ENCODE results near the gene GBX1.
A peak's percentile ranks its signal among the peaks of the same experiment; 100 is the strongest.

The GBX1 gene

DNA sequence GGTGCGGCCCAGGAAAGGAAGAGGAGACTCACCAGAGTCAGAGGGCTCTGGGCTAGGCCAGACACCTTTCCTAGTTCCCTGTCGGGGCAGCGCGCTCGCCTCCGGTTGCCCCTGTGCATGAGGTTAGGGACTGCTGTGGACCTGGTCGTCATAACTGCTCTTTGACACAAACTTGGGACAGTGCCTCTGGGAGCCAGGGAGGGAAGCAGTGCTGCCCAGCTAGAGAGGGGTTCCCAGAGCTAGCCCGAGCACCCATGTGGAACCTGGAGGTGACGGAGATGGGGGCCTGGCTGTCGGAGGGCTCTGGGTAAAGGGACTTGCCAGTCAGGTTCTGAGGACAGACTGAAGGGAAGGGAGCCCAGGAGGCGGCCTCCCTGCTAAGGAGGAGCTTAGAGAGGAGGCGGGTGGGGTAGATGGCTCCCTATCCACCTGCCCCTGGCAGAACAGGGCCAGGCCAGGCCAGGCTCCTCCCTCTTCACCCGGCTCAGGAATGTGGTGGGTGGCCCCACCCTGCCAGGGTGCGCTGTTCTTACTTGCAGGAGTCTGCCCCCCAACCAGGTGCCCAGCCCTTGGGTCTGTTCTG, 51.6 kb downstream of the GBX1 start:
- Mint-ChIP-seq H3K36me3 (ENCODE audit: low read depth) (no peaks in the 10 kb centered on the region), H3K27ac (no peak overlapping the region), H3K4me1 (ENCODE audit: low read depth) (no peaks in the 10 kb centered on the region), H3K27me3 (ENCODE audit: low read depth) (peaks cover 25% of the 10 kb centered on the region), H3K4me3 (peak overlapping the region; percentile 3), H3K9me3 (no peaks in the 10 kb centered on the region)

DNA sequence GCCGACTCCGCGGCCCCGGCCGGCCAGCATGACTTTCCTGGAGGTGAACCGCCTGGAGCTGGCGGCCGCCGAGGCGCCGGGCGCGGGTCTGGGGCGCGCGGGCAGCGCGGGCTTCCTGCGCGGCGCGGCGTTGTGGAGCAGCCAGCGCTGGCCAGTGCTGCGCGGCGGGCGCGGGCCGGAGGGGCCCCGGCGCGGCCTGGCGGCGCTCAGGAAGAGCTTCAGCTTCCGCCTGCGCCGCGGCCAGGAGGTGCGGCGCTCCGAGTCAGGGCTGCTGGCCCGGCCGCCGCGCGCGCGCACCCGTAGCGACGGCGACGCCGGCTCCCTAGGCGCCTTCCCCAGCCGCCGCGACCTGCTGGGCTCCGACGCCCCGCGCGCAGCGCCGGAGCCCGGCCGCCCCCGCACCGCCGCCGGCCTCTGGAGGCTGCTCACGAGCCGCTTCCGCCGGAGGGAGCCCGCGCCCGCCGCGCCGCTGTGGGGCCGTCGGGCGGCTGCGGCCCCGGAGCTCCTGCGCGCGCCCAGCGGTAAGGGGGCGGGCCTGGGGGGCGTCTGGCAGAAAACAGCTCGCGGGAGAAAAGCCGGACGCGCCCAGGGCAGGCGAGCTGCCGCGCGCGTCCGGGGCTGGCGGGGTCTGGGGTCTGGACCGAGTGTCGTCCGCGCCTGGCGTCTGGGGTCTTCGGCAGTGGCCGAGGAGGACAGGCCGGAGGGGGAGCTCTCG, 52.2 kb downstream of the GBX1 start:
- H3K4me1 Mint-ChIP-seq (ENCODE audit: low read depth) = peaks cover 3% of the 10 kb centered on the region
- no peak overlapping the region for H3K27ac Mint-ChIP-seq
- H3K4me3 Mint-ChIP-seq = peak overlapping the region; percentile 3
- peaks cover 25% of the 10 kb centered on the region for H3K27me3 Mint-ChIP-seq (ENCODE audit: low read depth)
- H3K9me3 Mint-ChIP-seq = no peaks in the 10 kb centered on the region
- H3K36me3 Mint-ChIP-seq (ENCODE audit: low read depth) = no peaks in the 10 kb centered on the region

- no peaks in the 10 kb centered on the region for H3K9me3 Mint-ChIP-seq
- H3K27ac Mint-ChIP-seq = no peak overlapping the region
- H3K4me3 Mint-ChIP-seq = no peak overlapping the region
- H3K27me3 Mint-ChIP-seq (ENCODE audit: low read depth) = peaks cover 25% of the 10 kb centered on the region
- H3K36me3 Mint-ChIP-seq (ENCODE audit: low read depth) = no peaks in the 10 kb centered on the region
- H3K4me1 Mint-ChIP-seq (ENCODE audit: low read depth) = peaks cover 3% of the 10 kb centered on the region
Observed at GRCh38 chr7:151114151-151115090, 53.1 kb downstream of the GBX1 start.

DNA sequence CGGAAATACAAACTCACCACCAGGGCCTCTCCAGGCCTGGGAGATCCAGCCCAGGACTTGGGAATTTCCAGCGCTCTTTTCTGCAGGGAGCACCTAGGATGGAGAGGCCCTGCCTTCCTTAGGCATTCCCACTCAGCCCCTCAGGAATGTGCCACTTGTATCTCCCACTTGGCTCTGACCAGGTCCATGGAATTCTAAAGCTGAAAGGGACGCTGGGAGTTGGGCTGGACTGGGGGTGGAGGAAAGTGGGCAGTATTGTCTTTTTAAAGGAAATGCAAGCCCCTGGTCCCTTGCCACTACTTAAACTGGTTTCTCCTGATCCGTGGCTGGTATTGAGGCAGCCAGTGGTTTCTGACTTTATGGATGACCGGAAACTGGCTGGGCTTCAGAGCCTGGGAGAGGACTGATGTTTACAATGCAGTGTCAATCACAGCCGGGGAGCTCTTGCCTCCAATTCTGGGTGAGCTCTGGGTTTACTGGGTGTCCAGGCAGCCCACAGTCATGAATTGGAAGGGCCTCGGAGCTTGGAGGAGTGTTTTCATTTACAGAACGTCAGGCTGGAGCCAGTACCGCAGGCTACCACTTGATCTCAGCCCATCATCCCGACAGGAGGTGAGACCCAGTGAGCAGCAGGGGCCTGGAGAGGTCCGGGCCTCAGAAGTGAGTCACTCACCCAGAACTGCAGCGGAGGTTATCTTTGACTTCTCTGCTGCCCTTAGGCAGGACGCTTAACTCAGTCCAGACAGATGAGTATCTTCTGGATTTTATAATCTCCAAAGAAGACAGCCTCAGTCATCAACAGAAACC, 53.9 kb downstream of the GBX1 start:
- H3K36me3 Mint-ChIP-seq (ENCODE audit: low read depth) = no peaks in the 10 kb centered on the region
- peaks cover 25% of the 10 kb centered on the region for H3K27me3 Mint-ChIP-seq (ENCODE audit: low read depth)
- H3K9me3 Mint-ChIP-seq = no peaks in the 10 kb centered on the region
- H3K27ac Mint-ChIP-seq = no peak overlapping the region
- no peak overlapping the region for H3K4me3 Mint-ChIP-seq
- H3K4me1 Mint-ChIP-seq (ENCODE audit: low read depth) = peaks cover 3% of the 10 kb centered on the region

- H3K36me3 Mint-ChIP-seq (ENCODE audit: low read depth) = no peaks in the 10 kb centered on the region
- no peak overlapping the region for H3K27ac Mint-ChIP-seq
- no peaks in the 10 kb centered on the region for H3K9me3 Mint-ChIP-seq
- no peak overlapping the region for H3K4me3 Mint-ChIP-seq
- peaks cover 3% of the 10 kb centered on the region for H3K4me1 Mint-ChIP-seq (ENCODE audit: low read depth)
- H3K27me3 Mint-ChIP-seq (ENCODE audit: low read depth) = peaks cover 25% of the 10 kb centered on the region
Observed at GRCh38 chr7:151110941-151111645, 56.4 kb downstream of the GBX1 start.

- H3K4me3 Mint-ChIP-seq = no peak overlapping the region
- peaks cover 20% of the 10 kb centered on the region for H3K27me3 Mint-ChIP-seq (ENCODE audit: low read depth)
- peaks cover 3% of the 10 kb centered on the region for H3K4me1 Mint-ChIP-seq (ENCODE audit: low read depth)
- H3K36me3 Mint-ChIP-seq (ENCODE audit: low read depth) = no peaks in the 10 kb centered on the region
- H3K27ac Mint-ChIP-seq = no peak overlapping the region
- H3K9me3 Mint-ChIP-seq = no peaks in the 10 kb centered on the region
Observed at GRCh38 chr7:151110236-151110940, 57.1 kb downstream of the GBX1 start.

DNA sequence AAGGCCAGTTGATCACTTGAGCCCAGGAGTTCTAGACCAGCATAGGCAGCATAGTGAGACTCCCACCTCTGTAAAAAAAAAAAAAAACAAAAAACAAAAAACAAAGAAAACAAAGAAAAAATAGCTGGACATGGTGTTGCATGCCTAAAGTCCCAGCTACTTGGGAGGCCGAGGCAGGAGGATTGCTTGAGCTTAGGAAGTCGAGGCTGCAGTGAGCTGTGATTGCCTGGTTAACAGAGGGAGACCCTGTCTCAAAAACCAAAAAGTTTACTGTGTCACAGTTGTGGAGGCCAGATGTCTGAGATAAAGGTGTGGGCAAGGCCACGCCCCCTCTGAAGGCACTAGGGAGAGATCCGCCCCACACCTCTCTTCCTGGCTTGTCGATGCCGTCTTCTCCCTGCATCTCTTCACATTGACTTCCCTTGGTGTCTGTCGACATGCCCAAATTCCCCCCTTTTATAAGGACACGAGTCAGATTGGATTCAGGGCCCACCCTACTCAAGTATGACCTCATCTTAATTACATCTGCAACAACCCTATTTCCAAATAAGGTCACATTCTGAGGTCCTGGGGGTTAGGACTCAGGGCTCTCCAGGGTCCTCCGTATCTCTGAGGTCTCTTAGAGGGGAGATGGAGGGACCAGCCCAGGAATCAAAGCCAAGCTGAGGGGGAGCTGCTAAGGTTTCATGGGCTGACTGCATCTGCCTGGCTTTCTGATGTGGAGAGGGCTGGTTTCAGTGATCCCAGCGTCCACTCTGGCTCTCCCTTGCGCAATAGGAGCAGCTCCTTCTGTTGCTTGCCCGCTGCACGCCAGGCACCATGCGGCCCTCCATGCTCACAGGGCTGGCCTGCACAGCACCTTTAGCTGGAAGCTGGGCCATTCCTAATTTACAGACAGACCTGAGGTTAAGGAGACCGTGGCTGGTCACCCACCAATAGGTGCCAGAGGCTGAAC, 58.1 kb downstream of the GBX1 start:
- H3K9me3 Mint-ChIP-seq = no peaks in the 10 kb centered on the region
- peaks cover 1% of the 10 kb centered on the region for H3K36me3 Mint-ChIP-seq (ENCODE audit: low read depth)
- peaks cover 20% of the 10 kb centered on the region for H3K27me3 Mint-ChIP-seq (ENCODE audit: low read depth)
- H3K27ac Mint-ChIP-seq = no peak overlapping the region
- peaks cover 3% of the 10 kb centered on the region for H3K4me1 Mint-ChIP-seq (ENCODE audit: low read depth)
- no peak overlapping the region for H3K4me3 Mint-ChIP-seq

- Mint-ChIP-seq H3K9me3 (no peaks in the 10 kb centered on the region), H3K27ac (no peak overlapping the region), H3K27me3 (ENCODE audit: low read depth) (peaks cover 8% of the 10 kb centered on the region), H3K4me3 (no peak overlapping the region), H3K36me3 (ENCODE audit: low read depth) (peaks cover 1% of the 10 kb centered on the region), H3K4me1 (ENCODE audit: low read depth) (peaks cover 3% of the 10 kb centered on the region)
Observed at GRCh38 chr7:151107882-151108281, 59.6 kb downstream of the GBX1 start.

DNA sequence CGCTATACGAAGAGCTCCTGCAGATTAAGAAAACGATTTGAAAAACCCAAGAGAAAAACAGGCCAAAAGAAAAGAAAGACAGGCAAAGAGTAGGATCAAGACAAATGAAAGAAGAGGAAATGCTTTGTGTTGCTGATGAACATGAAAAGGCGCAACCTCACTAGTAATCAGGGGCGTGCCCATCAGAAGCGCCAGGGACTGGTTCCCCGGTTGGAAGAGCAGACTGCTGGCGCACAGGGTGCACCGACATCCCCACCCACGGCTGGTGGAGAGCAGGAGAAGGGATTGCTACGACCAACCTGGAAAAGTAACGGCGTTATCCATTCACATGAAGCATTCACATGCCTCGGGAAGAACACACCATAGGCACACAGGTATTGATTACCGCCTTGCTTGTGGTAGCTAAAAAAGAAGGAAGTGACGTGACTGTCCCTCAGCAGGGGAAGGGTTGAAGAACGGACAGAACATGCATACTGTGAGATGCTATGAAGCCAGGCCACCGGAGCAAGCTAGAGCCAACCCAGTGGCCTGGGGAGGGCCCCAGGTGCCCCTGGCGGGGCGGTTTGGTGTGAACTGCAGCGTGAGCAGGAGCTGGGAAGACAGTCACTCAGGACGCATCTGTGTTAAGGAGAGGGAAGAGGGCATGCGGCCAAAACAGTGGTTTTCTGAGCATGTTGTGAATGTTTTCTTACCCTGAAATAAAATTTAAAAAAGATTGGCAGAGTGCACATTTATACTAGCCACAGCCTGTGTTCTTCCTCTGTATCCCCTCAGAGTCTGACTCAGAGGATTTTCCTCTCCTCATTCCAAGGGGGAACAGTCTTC, 62.9 kb downstream of the GBX1 start:
- no peaks in the 10 kb centered on the region for H3K4me1 Mint-ChIP-seq (ENCODE audit: low read depth)
- H3K27me3 Mint-ChIP-seq (ENCODE audit: low read depth) = no peaks in the 10 kb centered on the region
- H3K4me3 Mint-ChIP-seq = no peak overlapping the region
- H3K36me3 Mint-ChIP-seq (ENCODE audit: low read depth) = peaks cover 1% of the 10 kb centered on the region
- no peak overlapping the region for H3K27ac Mint-ChIP-seq
- no peaks in the 10 kb centered on the region for H3K9me3 Mint-ChIP-seq

GRCh38 chr7:151103973-151104372, 63.5 kb downstream of the GBX1 start:
- Mint-ChIP-seq H3K36me3 (ENCODE audit: low read depth) (peaks cover 1% of the 10 kb centered on the region), H3K4me3 (no peak overlapping the region), H3K9me3 (no peaks in the 10 kb centered on the region), H3K27me3 (ENCODE audit: low read depth) (no peaks in the 10 kb centered on the region), H3K27ac (no peak overlapping the region), H3K4me1 (ENCODE audit: low read depth) (no peaks in the 10 kb centered on the region)

GRCh38 chr7:151102991-151103390, 64.5 kb downstream of the GBX1 start:
- H3K4me1 Mint-ChIP-seq (ENCODE audit: low read depth) = no peaks in the 10 kb centered on the region
- no peak overlapping the region for H3K4me3 Mint-ChIP-seq
- no peaks in the 10 kb centered on the region for H3K27me3 Mint-ChIP-seq (ENCODE audit: low read depth)
- no peak overlapping the region for H3K27ac Mint-ChIP-seq
- no peaks in the 10 kb centered on the region for H3K9me3 Mint-ChIP-seq
- H3K36me3 Mint-ChIP-seq (ENCODE audit: low read depth) = peaks cover 1% of the 10 kb centered on the region
